Measurements from ENCODE around the gene ADORA3. TPM values are rescaled to one million over a fixed set of nuclear protein-coding genes. Genes with fewer than 3 reads are reported as not detected.
"Not testable (repeated sequence)": the region's sequence is repeated elsewhere in the genome, so short reads cannot be mapped to it uniquely, and the experiment has no call there.

ADORA3 gene
- under 1 TPM; 0.35 to 0.62 (median 0.43) TPM for polyA plus RNA-seq (ENCODE audit: insufficient read length in 4 of 4)

- DNase-seq (ENCODE audit: low read depth in 4 of 4, low spot score in 2 of 4), result no peak
Observed at GRCh38 chr1:111503585-111504060, at the start of gene ADORA3, which contains the start of gene TMIGD3. Gene ADORA3, minus strand, starts transcription at chr1:111503633. Its CDS starts 279 bp downstream, at chr1:111503354. Gene TMIGD3, minus strand, starts transcription at chr1:111503633. Its CDS starts 279 bp downstream, at chr1:111503354.

GRCh38 chr1:111553196-111553595 is 49.8 kb upstream of the ADORA3 start:
- DNase-seq (ENCODE audit: low read depth in 4 of 4, low spot score in 2 of 4), result no peak

- DNase-seq (ENCODE audit: low read depth in 4 of 4, low spot score in 2 of 4), result no peak
Observed at GRCh38 chr1:111552587-111552986, 49.2 kb upstream of the ADORA3 start.

- no peak for DNase-seq (ENCODE audit: low read depth in 4 of 4, low spot score in 2 of 4)
Observed at GRCh38 chr1:111551623-111552411, 48.4 kb upstream of the ADORA3 start.

GRCh38 chr1:111547786-111548185 is 44.4 kb upstream of the ADORA3 start:
- not testable (repeated sequence) for DNase-seq (ENCODE audit: low read depth in 4 of 4, low spot score in 2 of 4)

GRCh38 chr1:111542187-111542586 is 38.8 kb upstream of the ADORA3 start:
- no peak for DNase-seq (ENCODE audit: low read depth in 4 of 4, low spot score in 2 of 4)

- peak in 1 of 4 donors; percentile 15 for DNase-seq (ENCODE audit: low read depth in 4 of 4, low spot score in 2 of 4)
Observed at GRCh38 chr1:111541721-111542120, 38.3 kb upstream of the ADORA3 start.

- no peak for DNase-seq (ENCODE audit: low read depth in 4 of 4, low spot score in 2 of 4)
Observed at GRCh38 chr1:111540928-111541327, 37.5 kb upstream of the ADORA3 start.

GRCh38 chr1:111538343-111539025 is 35.1 kb upstream of the ADORA3 start:
- DNase-seq (ENCODE audit: low read depth in 4 of 4, low spot score in 2 of 4), result no peak

- no peak for DNase-seq (ENCODE audit: low read depth in 4 of 4, low spot score in 2 of 4)
Observed at GRCh38 chr1:111535256-111536191, 32.1 kb upstream of the ADORA3 start.

- no peak for DNase-seq (ENCODE audit: low read depth in 4 of 4, low spot score in 2 of 4)
Observed at GRCh38 chr1:111520053-111520452, 16.6 kb upstream of the ADORA3 start.

GRCh38 chr1:111517469-111518225 is 14.2 kb upstream of the ADORA3 start:
- DNase-seq (ENCODE audit: low read depth in 4 of 4, low spot score in 2 of 4), result no peak

GRCh38 chr1:111516005-111516535 is 12.6 kb upstream of the ADORA3 start:
- DNase-seq (ENCODE audit: low read depth in 4 of 4, low spot score in 2 of 4), result peak in 2 of 4 donors; percentile 23 to 37

- DNase-seq (ENCODE audit: low read depth in 4 of 4, low spot score in 2 of 4), result no peak
Observed at GRCh38 chr1:111515291-111516004, 12.0 kb upstream of the ADORA3 start.

- no peak for DNase-seq (ENCODE audit: low read depth in 4 of 4, low spot score in 2 of 4)
Observed at GRCh38 chr1:111513410-111514020, 10.1 kb upstream of the ADORA3 start.

GRCh38 chr1:111512931-111513330 is 9.5 kb upstream of the ADORA3 start:
- no peak for DNase-seq (ENCODE audit: low read depth in 4 of 4, low spot score in 2 of 4)

GRCh38 chr1:111512132-111512889 is 8.9 kb upstream of the ADORA3 start:
- DNase-seq (ENCODE audit: low read depth in 4 of 4, low spot score in 2 of 4), result no peak

GRCh38 chr1:111511370-111511769 is 7.9 kb upstream of the ADORA3 start:
- no peak for DNase-seq (ENCODE audit: low read depth in 4 of 4, low spot score in 2 of 4)
